Testis (tissue), 3 donors: ENCODE data around the gene COPA. TPM values are rescaled to one million over a fixed set of nuclear protein-coding genes. Genes with fewer than 3 reads are reported as not detected.

Experiments used
- DNase-seq: peaks from one replicate; pipeline ENCODE4 v3.0.0-alpha.2; 2019
- H3K27ac ChIP-seq, 2 donors: fragments of 200-600 bp; sonication (generic); one replicate each; pipeline ENCODE4 v1.5.1; 2019
- H3K27me3 ChIP-seq: fragments of 200-600 bp; sonication (generic); one replicate; pipeline ENCODE4 v1.5.1; 2019
- H3K36me3 ChIP-seq: fragments of 200-600 bp; sonication (generic); one replicate; pipeline ENCODE4 v1.5.1; 2017; ENCODE audit warnings: low read depth; ENCODE audit errors: missing control alignments
- H3K4me1 ChIP-seq: fragments of 200-600 bp; sonication (generic); one replicate; pipeline ENCODE4 v1.5.1; 2019
- H3K4me3 ChIP-seq, 2 donors: fragments of 200-600 bp; sonication (generic); one replicate each; pipeline ENCODE4 v1.5.1; 2017 to 2019
- H3K9me3 ChIP-seq: fragments of 200-600 bp; sonication (generic); one replicate; pipeline ENCODE4 v1.5.1; 2017
- POLR2A ChIP-seq: fragments of 450-650 bp; IDR thresholded peaks from one replicate; pipeline ENCODE4 v1.6.1; 2017; ENCODE audit warnings: antibody characterized with exemption, mild to moderate bottlenecking, moderate library complexity
- WGBS, 2 donors: methylation state at CpG; one replicate each; pipeline ENCODE4 v1.1.5; 2018; 5-methylcytosine and 5-hydroxymethylcytosine counted together
- intact Hi-C: fragments of 100-400 bp; cut with DNase I; formaldehyde crosslinking; loops from one replicate; pipeline ENCODE4 v1.15.1; 2023; ENCODE audit warnings: low total_unique reads
- polyA plus RNA-seq: library from polyadenylated mRNA; stranded (reverse); fragments of 350-450 nt; fragmentation: Illumina TruSeq; extraction: RNeasy Lipid Tissue Mini Kit (QIAGEN cat#74804); gene quantifications from one replicate; pipeline ENCODE4 v1.2.3, GENCODE V29; 2014; ENCODE audit warnings: low read depth, low replicate concordance; ENCODE audit not compliant: insufficient read depth
- total RNA-seq, 2 donors: library from RNA; depleted of rRNA; stranded (reverse); fragments of >200 nt; gene quantifications; one replicate each; pipeline ENCODE4 v1.2.3, GENCODE V29; 2016
- TF ChIP-seq, protein P1 (sequence below), 3 experiments: fragments of 450-650 bp in 2 of 3; fragments of 200-600 bp in 1 of 3; sonication (generic) in 1 of 3; IDR thresholded peaks; one replicate each; pipeline ENCODE4 v1.5.1; 2016 to 2019; ENCODE audit warnings: antibody characterized with exemption in 3 of 3, mild to moderate bottlenecking in 2 of 3, moderate library complexity in 1 of 3

Gene COPA
- total and polyA plus RNA-seq, 3 donors from 2014 or later, result 88.9 to 123 (median 114) TPM

DNA sequence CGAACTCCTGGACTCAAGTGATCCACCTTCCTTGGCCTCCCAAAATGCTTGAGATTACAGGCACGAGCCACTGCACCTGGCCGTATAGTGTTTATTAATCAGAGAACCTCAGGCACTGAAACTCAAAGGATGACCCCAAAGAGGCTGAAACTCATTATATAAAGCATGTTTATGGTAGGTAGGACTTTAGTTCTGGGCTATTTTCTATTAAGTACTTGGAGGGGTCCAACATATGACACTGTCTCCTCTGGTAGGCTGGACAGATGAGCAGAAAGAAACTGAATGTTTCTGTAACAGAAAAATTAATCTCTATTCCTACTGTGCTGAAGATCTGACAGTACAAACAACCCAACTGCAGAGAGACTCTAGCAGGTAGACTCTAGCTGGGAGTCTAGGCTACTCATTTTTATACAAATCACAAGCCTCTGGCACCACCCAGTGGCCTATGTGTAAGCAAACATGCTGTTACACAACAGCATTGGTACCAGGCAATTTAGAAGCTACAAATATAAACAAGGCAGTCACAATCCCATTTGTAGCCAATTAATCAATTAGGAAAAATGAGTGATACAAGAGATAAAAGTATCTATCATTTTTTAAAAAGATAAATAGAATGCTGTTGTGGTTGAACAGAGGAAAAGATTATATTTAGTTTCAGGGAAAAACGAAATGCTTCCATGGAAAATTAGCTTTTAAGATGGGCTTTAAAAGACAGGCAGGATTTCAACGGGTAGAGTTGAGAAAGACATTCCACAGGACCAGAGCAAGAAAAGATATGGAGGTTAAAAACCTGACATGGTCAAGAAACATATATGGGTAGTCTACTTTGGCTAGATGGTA lies 91.1 kb downstream of the COPA start:
- peaks cover 12% of the 10 kb centered on the region for H3K4me1 ChIP-seq
- H3K27me3 ChIP-seq, result no peaks in the 10 kb centered on the region
- TF ChIP-seq, protein P1, sequence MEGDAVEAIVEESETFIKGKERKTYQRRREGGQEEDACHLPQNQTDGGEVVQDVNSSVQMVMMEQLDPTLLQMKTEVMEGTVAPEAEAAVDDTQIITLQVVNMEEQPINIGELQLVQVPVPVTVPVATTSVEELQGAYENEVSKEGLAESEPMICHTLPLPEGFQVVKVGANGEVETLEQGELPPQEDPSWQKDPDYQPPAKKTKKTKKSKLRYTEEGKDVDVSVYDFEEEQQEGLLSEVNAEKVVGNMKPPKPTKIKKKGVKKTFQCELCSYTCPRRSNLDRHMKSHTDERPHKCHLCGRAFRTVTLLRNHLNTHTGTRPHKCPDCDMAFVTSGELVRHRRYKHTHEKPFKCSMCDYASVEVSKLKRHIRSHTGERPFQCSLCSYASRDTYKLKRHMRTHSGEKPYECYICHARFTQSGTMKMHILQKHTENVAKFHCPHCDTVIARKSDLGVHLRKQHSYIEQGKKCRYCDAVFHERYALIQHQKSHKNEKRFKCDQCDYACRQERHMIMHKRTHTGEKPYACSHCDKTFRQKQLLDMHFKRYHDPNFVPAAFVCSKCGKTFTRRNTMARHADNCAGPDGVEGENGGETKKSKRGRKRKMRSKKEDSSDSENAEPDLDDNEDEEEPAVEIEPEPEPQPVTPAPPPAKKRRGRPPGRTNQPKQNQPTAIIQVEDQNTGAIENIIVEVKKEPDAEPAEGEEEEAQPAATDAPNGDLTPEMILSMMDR (IDR thresholded peaks at IDR 0.05), result peak; percentile 58 to 84 (median 77)
- no peak for TF ChIP-seq POLR2A
- H3K36me3 ChIP-seq, result no peaks in the 10 kb centered on the region
- intact Hi-C loops, result loop anchor here (5.0 kb wide), 1 partner anchor 150 kb away; no protein-coding TSS in a partner anchor
- DNase-seq, result peak; percentile 83
- peak overlapping the region in 1 of 2 donors; percentile 3 for H3K27ac ChIP-seq
- no peak overlapping the region for H3K4me3 ChIP-seq
- 69 to 73% methylated on average over 5 of the region's 5 CpGs for WGBS, 2 donors
- no peaks in the 10 kb centered on the region for H3K9me3 ChIP-seq

GRCh38 chr1:160251011-160251410 lies 92.0 kb downstream of the COPA start:
- intact Hi-C loops, result loop anchor here (5.0 kb wide), 1 partner anchor 149 kb away; no protein-coding TSS in a partner anchor
- no peaks in the 10 kb centered on the region for H3K36me3 ChIP-seq
- no peaks in the 10 kb centered on the region for H3K9me3 ChIP-seq
- peaks cover 8% of the 10 kb centered on the region for H3K4me1 ChIP-seq
- peak overlapping the region in 1 of 2 donors; percentile 3 for H3K27ac ChIP-seq
- no peak for DNase-seq
- TF ChIP-seq, protein P1 (IDR thresholded peaks at IDR 0.05), result no peak
- no peak for TF ChIP-seq POLR2A
- no peaks in the 10 kb centered on the region for H3K27me3 ChIP-seq
- no peak overlapping the region for H3K4me3 ChIP-seq

DNA sequence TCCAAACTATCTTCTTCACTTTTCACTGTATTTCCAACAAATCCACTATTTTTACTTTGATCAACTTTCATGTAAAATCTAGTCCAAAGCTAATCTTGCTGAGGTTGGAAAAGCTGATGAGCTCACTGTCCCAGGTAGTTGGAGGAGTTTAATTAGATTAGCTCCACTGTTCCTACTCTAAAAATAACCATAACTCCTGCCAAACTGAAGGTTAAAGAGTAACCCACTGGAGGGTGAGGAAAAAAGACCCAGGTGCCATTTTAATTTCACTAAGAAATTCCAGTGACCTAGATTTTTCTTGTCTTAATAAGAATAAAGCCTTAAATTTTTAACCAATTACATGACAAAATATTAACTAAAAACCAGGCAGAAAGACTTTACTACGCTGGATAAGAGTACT lies 96.0 kb downstream of the COPA start:
- WGBS, 2 donors, result 86 to 93% methylated on average over 1 of the region's 1 CpG
- intact Hi-C loops, result loop anchor here (10.0 kb wide), 1 partner anchor 52 kb away; the partner anchor contains the start of gene CASQ1
- Histone ChIP-seq H3K27me3 (no peaks in the 10 kb centered on the region), H3K36me3 (no peaks in the 10 kb centered on the region), H3K4me1 (peaks cover 15% of the 10 kb centered on the region), H3K9me3 (no peaks in the 10 kb centered on the region), H3K4me3 (no peak overlapping the region), H3K27ac (no peak overlapping the region)
- no peak for DNase-seq
- TF ChIP-seq POLR2A, result no peak
- TF ChIP-seq, protein P1 (IDR thresholded peaks at IDR 0.05), result no peak

- H3K4me3 ChIP-seq, result no peak overlapping the region
- peaks cover 10% of the 10 kb centered on the region for H3K4me1 ChIP-seq
- H3K9me3 ChIP-seq, result no peaks in the 10 kb centered on the region
- H3K27ac ChIP-seq, result no peak overlapping the region
- TF ChIP-seq POLR2A, result no peak
- TF ChIP-seq, protein P1 (IDR thresholded peaks at IDR 0.05), result no peak
- no peaks in the 10 kb centered on the region for H3K36me3 ChIP-seq
- no peak for DNase-seq
- WGBS, 2 donors, result 62 to 74% methylated on average over 1 of the region's 1 CpG
- intact Hi-C loops, result loop anchor here (10.0 kb wide), 1 partner anchor 51 kb away; the partner anchor contains the start of gene CASQ1
- H3K27me3 ChIP-seq, result no peaks in the 10 kb centered on the region
Measured at GRCh38 chr1:160245434-160245833, 97.6 kb downstream of the COPA start.
